Activated CD4-positive, CD25-positive, alpha-beta regulatory T cell treated with anti-CD3 and anti-CD28 coated beads, Interleukin-2, amount 50 U/mL, for 24 hours (primary cell): ENCODE data around the gene BLM.

Experiments
- ATAC-seq, 2 donors: fragments of 150-1000 bp; cut with Tn5 transposase; one replicate each; pipeline ENCODE4 v1.10.0; 2021; ENCODE audit warnings: mild to moderate bottlenecking in 1 of 2, moderate library complexity in 1 of 2

The BLM gene

DNA sequence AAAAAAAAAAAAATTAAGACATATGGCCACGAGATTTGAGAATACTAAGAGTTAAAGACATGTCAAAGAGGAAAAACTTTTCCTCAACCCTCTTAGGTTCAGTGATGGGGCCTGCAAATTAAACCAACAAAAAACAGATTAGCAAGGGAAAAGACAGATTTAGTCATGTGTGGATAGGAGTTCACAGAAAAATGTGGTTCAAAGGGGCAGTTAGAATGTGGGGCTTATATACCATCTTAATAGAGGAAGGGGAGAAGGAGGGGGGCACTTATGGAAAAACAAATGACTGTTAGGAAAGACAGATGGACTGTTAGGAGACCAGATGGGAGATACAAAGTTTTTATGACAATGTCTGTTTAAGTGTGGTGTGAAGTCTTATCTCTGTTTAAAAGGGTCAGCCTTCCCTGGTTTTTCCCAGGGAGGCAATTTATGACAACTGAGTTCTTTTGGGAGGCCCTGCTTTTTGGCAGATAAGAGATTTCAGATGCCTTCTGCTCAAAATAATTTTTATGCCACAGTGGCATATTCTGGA, 82.6 kb downstream of the BLM start:
- no peak for ATAC-seq

DNA sequence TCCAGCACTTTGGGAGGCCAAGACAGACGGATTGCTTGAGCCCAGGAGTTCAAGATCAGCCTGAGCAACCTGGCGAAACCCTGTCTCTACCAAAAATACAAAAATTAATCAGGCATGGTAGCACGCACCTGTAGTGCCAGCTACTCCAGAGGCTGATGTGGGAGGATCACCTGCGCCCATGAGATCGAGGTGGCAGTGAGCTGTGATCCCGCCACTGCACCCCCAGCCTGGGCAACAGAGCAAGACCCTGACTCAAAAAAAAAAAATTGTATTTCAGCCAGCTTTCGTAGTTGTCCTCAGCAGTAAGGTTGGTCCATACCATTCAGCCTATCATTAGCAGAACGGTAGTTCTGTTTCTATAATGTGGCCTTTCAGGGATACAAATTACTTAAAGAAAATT, 84.7 kb downstream of the BLM start:
- no peak for ATAC-seq

DNA sequence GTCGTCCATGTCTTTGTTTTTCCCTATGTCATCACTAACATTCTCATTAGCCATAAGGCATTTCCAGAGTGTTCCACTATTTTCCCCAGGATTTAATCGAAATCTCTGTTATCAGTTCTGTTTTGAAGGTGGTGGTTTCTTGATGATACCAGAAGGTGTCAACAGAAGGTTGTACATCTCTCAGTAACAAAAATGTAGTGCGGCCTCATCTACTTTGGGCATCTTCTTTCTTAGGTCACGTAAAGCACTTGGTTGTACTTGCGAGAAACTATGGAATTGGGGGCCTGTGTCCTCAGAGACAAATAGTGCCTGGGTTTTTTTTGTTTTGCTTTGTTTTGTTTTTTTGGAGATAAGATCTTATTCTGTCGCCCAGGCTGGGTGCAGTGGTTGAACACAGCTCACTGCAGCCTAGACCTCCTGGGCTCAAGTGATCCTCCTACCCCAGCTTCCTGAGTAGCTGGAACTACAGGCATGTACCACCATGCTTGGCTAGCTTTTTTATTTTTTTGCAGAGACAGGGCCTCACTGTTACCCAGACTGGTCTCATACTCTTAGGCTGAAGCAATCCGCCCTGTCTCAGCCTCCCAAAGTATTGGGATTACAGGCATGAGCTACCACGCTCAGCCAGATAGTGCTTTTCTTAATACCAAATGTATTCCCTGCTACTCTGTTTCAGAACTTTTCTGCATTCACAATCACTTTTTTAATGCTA, 90.1 kb downstream of the BLM start:
- no peak for ATAC-seq

DNA sequence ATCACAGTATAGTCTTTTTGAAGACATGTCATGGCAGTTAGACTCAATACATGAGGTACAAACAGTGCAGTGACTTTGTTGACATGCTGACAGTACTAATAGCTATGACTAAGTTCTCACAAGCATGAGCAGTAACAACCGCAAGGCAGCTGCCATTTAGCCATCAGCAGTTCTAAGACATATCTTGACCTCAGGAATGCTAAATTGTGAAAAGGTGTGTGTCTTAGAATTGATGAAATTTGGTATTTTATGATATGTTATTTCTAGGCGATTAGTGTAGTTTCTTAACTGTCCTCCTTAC, 90.6 kb downstream of the BLM start:
- peak; percentile 32 to 89 for ATAC-seq

DNA sequence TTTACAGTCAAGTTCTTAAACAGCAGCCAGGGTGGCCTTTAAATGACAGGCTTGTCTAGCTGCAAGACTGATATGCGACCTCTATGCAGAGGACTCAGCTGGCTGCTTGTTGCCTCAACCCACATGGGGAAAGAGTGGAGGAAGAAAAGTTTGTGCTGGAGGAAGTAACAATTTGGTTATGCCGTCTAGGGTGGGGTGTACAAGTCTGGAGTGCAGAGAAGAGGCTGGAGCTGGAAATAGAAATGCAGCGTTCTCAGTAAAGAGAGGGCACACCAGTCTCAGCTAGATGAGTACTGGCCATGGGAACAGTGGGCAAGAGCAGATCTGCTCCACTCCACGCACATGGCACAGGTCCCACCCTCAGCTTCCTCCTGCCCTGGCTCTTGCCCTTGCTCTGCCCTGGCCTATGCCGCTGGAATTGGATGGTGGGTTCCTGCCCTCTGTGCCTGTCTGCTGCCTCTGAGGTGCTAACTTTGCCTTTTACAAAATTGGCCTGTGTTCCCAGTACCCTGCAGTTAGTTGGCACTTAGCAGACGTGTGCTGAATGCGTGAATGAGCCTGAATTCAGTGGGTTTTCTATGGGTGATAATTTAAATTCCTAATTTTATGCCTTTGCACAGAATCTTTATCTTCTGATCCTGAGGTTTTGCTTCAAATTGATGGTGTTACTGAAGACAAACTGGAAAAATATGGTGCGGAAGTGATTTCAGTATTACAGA, 91.5 kb downstream of the BLM start:
- ATAC-seq = no peak

DNA sequence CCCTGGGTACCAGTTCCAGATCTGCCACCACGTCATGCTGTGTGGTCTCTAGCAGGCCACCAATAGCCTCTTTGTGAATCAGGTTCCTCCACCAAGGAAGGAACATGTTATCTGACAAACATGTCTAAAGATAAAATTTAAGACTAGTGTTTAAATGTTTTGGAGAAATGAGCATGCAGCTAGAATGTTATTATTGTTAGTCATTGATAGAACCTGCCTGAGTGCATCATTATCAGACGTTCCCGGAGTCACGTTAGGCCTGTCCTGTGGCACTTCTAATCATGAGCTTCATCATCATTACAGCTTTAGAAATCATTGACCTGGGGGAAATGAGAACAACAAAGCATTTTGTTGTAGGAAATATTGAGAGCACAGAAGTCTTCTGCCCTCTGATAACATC, 92.4 kb downstream of the BLM start:
- ATAC-seq = no peak

DNA sequence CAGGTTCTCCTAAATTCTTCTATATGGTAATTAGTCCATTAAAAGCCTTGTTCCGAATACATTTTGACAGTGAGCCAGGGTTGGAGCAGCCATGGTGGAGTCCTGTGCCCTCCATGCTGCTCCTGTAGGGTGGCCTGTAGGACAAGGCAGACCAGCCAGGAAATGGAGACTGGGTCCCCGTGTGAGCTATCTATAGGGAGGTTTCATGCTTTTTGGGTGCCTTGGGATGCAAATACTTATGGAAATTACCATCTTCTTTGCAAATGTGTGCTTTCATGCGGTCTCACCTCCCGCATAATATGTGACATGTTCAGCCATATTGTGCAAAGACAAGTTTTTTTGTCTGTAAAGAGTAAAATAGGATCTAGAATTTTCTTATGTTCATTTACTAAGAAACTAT, 93.2 kb downstream of the BLM start:
- ATAC-seq = no peak

DNA sequence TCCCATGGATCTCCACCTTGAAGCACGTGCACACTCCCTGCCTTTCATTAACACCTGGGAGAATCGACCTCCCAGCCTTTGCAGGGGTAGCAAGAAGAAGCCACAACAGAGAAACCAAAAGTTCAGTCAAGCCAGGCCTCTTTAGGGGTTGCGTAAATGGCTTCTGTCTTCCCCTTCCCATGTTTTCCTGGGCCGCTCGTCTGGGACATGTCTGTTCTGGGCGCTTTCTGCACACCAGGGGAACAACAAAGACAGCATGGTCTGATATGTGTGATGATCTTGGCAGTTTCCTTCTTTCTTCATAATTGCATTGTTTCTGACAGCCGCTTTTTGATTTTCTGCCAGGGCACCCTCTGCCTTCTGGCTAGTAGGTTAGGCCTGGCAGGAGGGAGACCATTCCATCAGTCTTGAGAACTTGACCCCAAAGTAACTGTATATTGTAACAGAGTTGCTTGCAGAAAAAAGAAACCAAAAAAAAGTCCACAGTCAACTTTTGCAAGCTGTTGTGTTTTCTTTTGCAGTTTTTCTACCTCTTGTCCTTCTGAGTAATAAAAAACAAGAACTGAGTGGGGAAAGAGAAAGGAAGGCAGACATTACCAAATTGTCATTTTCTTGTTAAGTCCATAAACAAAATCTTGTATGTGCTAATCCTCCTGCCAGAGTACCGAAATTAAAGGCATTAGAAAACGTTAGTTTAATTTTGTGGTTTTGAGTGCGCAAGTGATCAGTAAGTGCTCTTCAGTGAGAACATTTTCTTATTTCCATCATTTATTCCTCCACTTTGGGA, 95.2 kb downstream of the BLM start:
- ATAC-seq = no peak

DNA sequence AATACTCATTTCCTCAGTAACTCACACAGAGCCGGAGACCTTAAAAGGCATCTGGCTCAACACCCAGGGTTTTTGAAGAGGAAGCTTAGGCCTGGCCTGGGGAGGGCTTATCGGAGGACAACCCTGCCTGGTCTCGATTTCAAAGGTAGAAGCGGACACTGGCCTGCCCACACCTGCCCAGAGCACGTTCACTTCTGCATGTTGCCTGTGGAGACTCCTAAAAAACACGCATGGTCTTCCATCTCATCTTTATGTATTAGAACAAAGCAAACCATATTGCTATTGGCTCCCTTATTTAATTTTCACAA, 95.8 kb downstream of the BLM start:
- no peak for ATAC-seq

DNA sequence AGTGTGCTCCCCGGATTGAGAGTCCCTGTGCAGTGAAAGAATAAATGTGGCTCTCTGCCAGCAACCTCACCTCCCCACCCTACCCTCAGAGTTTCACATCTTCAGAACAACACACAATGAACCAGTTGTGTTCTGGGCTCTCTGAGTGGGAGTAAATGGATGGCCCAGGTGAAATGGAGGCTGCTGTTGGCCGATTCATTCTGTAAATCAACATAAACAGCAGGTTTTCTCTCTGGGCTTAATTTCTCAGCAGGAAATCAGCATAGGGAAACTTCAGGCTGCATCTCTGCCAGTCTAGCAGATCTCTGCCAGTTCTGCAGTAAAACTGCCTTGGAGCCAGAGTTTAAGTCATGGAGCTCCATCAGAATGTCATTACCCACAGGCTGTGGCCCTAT, 96.6 kb downstream of the BLM start:
- no peak for ATAC-seq

DNA sequence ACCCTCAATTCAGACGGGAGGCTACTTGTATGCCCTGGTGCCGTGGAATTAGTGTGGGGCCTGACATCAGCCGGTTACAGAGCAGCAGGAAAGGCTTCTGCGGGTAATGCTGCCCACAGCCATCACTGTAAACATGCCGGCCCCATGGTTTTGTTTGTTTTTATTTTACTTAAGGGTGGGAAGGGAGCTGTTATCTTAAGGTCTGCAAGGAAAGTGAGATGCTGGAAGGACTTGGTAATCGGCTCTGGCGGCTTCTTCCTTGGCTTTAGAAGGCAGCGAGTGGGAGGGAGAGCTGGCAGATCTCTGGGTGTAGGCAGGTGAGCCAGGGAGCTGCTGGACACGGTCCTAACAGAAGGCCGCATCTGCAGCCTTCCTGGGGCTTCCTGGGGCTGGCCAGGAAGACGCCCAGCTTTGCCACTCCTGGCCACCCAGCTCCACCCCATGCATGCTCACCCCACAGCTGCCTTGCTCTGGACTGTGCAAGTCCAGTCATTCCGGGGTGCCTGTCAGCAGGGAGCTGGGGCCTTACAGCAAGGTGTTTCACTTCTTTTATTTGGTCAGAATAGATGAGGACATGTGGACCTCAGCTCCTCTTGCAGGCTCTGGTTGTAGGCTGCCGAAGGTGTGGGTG, 97.2 kb downstream of the BLM start:
- no peak for ATAC-seq

DNA sequence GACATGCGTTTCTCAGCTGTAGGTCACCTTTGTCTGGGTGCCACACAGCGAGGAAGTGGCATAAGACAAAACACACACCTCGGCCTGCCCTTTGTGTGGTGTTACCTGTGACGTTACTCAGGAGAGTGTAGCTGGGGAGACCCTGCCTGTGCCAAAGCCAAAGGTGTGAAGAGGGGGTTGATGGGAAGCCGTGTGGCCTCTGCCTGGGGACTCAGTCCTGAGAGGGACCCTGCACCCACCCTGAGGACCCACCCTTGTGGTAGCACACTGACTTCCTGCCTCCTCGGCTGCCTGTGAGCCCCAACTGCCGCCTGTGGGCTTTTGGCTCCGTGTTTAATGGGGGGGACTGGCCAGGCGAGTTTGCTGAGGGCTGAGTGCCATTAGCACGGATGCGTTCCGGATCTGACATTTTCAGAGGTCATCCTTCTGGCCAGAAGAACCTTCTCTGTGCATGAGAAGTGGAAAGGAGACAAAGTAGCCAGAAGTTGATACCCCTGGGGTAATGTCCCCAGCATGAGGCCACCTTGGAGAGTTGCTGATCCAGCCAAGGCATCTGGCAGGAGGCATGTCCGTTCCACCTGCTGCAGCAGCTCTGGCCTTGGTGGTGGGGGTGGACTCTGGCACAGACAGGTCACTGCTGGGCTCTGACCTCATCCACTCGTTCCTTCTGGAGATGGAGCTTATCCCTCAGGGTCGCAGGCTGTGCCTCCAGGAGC, 99.4 kb downstream of the BLM start:
- no peak for ATAC-seq

DNA sequence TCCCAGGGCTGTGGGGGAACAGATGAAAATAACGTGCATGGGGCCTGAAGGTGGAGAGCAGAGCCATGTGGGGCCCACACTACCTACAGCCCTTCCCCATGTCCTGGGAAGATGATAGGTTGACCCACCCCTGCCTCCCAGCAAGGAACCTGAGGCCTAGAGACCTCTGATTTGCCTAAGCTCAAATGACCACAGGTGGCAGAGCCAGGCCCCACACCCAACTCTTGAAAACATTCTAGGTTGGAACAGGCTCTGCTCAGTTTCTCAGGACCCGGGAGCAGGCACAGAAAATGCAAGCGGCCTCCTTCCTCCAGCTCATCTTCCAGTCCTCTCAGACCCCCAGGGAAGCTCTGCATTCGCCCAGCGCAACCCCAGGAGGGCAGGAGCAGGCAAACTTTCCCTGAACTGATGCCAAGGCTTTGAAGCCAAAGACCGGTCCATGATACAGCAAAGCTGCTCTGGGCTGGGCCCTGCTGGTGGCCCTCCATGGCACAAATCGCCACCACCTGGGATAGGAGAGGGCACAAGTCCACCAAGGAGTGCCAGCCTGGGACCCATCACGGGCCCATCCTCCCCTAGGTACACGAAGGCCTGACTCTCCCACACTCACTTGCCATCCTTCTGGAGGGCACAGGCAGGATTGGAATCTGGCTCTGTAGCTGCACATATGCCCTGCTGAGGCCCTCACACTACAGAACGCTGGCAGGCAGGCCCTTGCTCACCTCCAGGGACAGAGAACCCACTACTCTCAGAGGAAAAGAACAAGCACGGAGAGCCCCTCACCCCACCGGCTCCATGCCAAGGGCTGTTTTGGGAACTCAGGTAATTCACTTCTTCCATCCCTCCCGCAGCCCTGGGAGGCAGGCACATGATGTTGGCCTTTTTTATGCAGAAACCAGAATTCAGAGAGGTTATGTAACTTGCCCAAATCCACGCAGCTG, 100.2 kb downstream of the BLM start:
- ATAC-seq = no peak

DNA sequence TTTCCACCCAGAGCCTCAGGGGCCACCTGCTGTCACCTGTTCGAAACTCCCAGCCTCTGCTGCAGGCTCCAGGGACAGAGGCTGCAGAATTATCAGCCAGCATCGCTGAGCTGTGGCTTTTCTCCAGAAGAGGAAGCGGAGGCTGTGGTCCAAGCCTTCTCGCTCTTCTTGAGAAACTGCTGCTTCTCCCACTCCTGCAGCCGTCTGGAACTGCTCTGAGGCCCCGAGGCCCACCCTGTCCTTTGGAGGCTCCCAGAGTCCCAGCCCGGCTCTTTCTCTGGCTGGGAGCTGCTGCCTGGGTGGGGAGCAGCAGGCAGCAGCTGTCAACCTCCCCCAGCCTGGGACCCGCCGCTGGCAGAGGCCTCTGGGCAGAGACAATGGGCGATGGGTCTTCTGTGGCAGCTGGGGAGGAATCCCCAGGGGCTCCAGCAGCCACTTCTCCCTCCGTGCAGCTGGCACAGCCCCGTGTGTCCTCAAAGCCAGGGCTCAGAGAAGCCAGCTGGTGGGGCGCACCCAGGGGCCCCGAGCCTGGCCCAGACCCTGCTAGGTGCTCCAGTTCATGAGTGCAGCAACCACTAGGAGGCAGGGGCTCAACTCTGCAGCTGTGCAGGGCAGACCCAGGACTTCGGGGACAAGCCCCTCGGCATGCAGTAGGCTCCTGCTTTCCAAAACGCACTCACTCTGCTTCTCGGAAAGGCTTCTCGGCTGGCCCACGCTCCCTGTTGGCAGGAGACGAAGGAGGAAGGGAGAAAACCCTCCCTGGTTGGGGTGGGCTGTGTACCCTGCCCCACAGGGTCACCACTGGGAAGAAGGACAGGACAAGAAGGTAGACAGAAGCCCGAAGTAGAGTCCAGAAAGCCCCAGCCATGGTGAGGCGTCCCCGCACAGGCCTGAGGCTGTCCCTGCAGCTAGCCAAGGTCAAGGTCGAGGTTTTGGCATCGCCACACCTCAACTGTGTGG, 101.4 kb downstream of the BLM start:
- ATAC-seq = no peak

DNA sequence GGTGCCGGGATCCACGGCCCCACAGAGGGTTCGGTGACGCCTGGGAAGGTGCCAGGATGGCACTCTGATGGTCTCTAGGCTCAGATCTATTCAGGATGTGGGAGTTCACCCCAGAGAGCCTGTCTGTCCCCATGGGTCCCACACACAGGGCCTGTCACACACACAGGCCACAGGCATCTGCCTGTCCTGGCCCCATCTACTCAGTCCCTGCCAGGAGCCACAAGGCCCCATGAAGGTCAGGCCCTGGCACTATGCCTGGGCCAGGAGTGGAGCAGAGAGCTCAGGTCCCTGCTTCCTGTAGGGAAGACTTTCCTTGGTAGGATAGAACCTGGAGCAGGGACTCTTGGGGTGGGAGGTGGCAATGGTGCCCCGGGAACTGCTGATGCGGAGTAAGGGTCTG, 102.2 kb downstream of the BLM start:
- no peak for ATAC-seq

DNA sequence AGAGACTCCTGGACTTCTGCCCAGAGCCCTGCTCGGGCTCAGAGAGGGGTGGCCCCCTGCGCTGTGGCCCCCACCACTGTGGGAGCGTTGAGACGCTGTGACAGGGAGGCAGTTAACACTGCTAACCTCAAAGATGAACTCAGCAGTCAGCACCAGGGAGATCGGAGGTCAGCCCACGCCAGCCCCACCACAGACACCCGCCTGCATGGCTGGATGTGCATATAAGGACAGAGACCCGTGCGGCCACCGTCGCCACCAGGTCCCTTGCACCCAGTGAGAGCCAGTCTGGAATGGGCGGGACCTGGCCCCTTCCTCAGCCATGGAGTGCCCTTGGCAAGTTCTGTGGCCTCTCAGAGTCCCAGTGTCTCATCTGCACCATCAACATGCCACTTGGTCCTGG, 102.7 kb downstream of the BLM start:
- ATAC-seq = no peak

DNA sequence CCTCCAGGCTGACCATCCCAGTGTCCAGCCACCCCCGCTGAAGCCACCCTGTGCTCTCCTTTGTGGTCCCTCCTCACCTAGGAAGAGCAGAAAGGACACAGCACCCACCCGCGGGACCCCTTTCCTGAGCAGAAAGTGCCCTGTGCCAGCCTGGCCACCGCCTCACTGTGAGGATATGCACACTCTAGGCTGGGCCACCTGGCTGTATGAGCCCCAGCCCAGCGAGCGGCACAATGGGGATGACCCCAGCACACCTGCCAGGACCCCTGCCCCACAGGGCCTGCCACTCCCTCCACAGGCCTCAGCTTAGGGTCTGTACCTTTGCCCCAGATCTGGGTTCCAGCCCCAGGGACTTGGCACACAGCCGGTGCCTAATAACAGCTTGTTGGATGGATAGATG, 103.3 kb downstream of the BLM start:
- no peak for ATAC-seq

DNA sequence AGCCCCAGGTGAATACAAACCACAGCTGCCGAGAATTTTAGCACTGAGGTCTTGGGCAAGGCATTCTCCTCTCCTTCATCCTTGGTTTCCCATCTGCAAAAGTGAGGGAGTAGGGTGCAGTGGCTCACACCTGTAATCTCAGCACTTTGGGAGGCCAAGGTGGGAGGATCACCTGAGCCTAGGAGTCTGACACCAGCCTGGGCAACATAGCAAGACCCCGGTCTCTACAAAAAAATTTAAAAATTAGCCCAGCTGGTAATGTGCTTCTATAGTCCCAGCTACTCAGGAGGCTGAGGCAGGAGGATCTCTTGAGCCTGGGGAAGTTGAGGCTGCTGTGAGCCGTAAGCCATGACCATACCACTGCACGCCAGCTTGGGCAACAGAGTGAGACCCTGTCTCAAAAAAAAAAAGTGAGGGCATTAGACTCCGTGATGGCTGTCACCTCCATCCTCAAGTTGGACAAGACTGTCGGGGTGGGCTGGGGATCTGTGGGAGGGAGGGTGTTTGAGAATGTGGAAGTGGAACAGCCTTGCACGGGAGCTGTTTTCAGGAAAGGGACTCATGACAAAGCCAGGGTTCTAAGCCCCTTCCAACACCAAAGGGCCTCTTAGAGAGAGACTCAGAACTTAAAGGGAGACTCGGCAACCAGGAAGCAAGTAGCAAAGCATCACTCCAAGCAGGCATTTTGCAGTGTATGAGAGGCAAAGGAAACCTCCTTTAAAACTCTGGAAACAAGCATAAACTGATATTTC, 105.2 kb downstream of the BLM start:
- no peak for ATAC-seq

DNA sequence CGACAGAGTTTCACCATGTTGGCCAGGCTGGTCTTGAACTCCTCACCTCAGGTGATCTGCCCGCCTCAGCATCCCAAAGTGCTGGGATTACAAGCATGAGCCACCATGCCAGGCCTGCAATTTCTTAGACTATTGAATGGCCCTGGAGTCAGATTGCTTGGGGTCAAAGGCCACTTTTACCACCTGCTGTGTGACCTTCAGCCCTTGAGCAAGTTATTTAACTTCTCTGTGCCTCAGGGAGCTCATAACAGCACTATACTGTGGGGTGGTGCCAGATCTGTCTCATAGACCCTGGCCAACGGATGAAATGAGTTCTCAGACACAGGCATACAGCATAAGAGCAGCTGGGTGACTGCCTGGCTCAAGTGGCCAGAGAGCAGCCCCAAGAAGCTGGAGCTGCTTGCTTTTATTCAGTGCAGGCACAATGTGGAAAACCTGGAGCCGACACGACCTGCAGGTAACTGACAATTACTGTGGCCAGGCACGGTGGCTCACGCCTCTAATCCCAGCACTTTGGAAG, 106.4 kb downstream of the BLM start:
- no peak for ATAC-seq
